Keratinocyte (primary cell): ENCODE measurements around the gene TOX3. TPM values are rescaled to one million over a fixed set of nuclear protein-coding genes. Genes with fewer than 3 reads are reported as not detected.

ENCODE experiments used
- DNase-seq: peaks from one replicate; pipeline ENCODE4 v3.0.0-alpha.2; 2011; ENCODE audit warnings: low read depth, missing footprints, low spot score
- FAIRE-seq: peaks from 2 replicates; lab custom pipeline; 2011; peaks lifted over from hg19 to GRCh38; lab: Jason Lieb, UNC
- H2AFZ ChIP-seq: 2 replicates; pipeline ENCODE4 v1.6.0; 2012; ENCODE audit warnings: low read length, control low read depth, inconsistent platforms; ENCODE audit not compliant: control insufficient read depth
- H3K27ac ChIP-seq: 2 replicates; pipeline ENCODE4 v1.5.1; 2011; ENCODE audit warnings: low read length; ENCODE audit not compliant: control insufficient read depth, insufficient read depth
- H3K27me3 ChIP-seq: 3 replicates; pipeline ENCODE4 v1.6.0; 2011; ENCODE audit warnings: low read length; ENCODE audit not compliant: control insufficient read depth, insufficient read depth; ENCODE audit errors: extremely low read depth
- H3K36me3 ChIP-seq, 2 experiments: 2 replicates in 1 of 2; 3 replicates in 1 of 2; pipeline ENCODE4 v1.5.1; 2011; ENCODE audit warnings: low read length in 2 of 2, mild to moderate bottlenecking in 1 of 2; ENCODE audit not compliant: control insufficient read depth in 2 of 2, insufficient read depth in 2 of 2; ENCODE audit errors: extremely low read depth in 1 of 2
- H3K4me1 ChIP-seq: 3 replicates; pipeline ENCODE4 v1.5.1; 2011; ENCODE audit warnings: low read length; ENCODE audit not compliant: control insufficient read depth, insufficient read depth; ENCODE audit errors: extremely low read depth
- H3K4me2 ChIP-seq: 3 replicates; pipeline ENCODE4 v1.6.0; 2011; ENCODE audit warnings: low read depth, low read length; ENCODE audit not compliant: control insufficient read depth, insufficient read depth; ENCODE audit errors: extremely low read depth
- H3K4me3 ChIP-seq, 3 experiments: fragments of 200-600 bp in 1 of 3; sonication (generic) in 1 of 3; 2 replicates in 2 of 3; 3 replicates in 1 of 3; pipeline ENCODE4 v1.5.1; 2011 to 2016; ENCODE audit warnings: low read length in 3 of 3, mild to moderate bottlenecking in 3 of 3, control low read depth in 2 of 3, inconsistent platforms in 1 of 3, low read depth in 1 of 3, mixed read lengths in 1 of 3, mixed run types in 1 of 3, moderate library complexity in 1 of 3; ENCODE audit not compliant: control insufficient read depth in 2 of 3, insufficient read depth in 2 of 3; ENCODE audit errors: extremely low read depth in 1 of 3
- H3K79me2 ChIP-seq: 2 replicates; pipeline ENCODE4 v1.6.0; 2012; ENCODE audit warnings: low read length; ENCODE audit not compliant: control insufficient read depth, insufficient read depth
- H3K9ac ChIP-seq: 3 replicates; pipeline ENCODE4 v1.6.0; 2011; ENCODE audit warnings: low read length; ENCODE audit not compliant: control insufficient read depth, insufficient read depth; ENCODE audit errors: extremely low read depth
- H3K9me1 ChIP-seq: 3 replicates; pipeline ENCODE4 v1.6.0; 2011; ENCODE audit warnings: low read length; ENCODE audit not compliant: control insufficient read depth, insufficient read depth; ENCODE audit errors: extremely low read depth
- H3K9me3 ChIP-seq: 2 replicates; pipeline ENCODE4 v1.5.1; 2012; ENCODE audit warnings: low read depth, low read length; ENCODE audit not compliant: control insufficient read depth
- H4K20me1 ChIP-seq: 3 replicates; pipeline ENCODE4 v1.6.0; 2011; ENCODE audit warnings: low read length; ENCODE audit not compliant: control insufficient read depth, insufficient read depth; ENCODE audit errors: extremely low read depth
- EZH2 ChIP-seq: IDR thresholded peaks from one replicate; pipeline ENCODE4 v1.6.1; 2012; ENCODE audit warnings: inconsistent platforms, mild to moderate bottlenecking, low read length, moderate library complexity
- dilution Hi-C: fragments of 300-500 bp; cut with MboI; formaldehyde crosslinking; loops from one replicate; pipeline ENCODE4 v1.7.0; 2020; ENCODE audit warnings: low sequenced_read_pairs; ENCODE audit not compliant: extremely low pct_ligation_motif_present
- polyA plus RNA-seq, 5 experiments: library from polyadenylated mRNA; depleted of rRNA in 3 of 5; stranded (reverse) in 3 of 5; stranded (forward) in 1 of 5; unstranded in 1 of 5; fragments of >200 nt; gene quantifications; 1 replicate in 1 of 5; 2 replicates in 3 of 5; 3 replicates in 1 of 5; pipeline versions ENCODE4 v1.2.1 to v1.2.3, GENCODE V29; 2011 to 2012; ENCODE audit warnings: missing spikeins in 2 of 5, low read depth in 1 of 5, low replicate concordance in 1 of 5
- TF ChIP-seq, protein P1 (sequence below), 3 experiments: IDR thresholded peaks in 1 of 3; conservative IDR thresholded peaks in 1 of 3; optimal IDR thresholded peaks in 1 of 3; 2 replicates in 2 of 3; 3 replicates in 1 of 3; pipeline versions ENCODE3 to v1.5.1; 2011; ENCODE audit warnings: low read length in 3 of 3, mild to moderate bottlenecking in 3 of 3, moderate library complexity in 2 of 3, control low read depth in 1 of 3, inconsistent platforms in 1 of 3; ENCODE audit not compliant: insufficient read depth in 2 of 3; ENCODE audit errors: extremely low read depth in 1 of 3

TOX3 gene
- polyA plus RNA-seq, 1 donor (not counting 4 experiments of a cell fraction or from before 2014, with no cell fraction given) = not detected

DNA sequence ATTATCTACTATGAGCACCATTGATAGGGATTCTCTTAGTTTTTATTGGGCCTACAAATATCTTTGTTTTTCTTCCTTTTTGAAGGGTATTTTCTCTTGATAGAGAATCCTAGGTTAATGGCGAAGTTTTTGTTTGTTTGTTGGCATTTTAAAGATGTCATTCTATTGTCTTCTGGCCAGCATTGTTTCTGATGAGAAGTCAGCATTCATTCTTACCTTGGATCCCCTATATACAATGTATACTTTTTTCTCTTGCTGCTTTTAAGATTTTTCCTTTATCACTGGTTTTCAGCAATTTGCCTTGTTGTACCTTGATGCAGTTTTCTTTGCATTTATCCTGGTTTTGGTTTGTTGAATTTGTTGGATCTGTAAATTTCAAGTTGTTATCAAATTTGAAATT is 130.1 kb downstream of the TOX3 start:
- H3K4me1 ChIP-seq = no peaks in the 10 kb centered on the region
- no peak overlapping the region for H3K4me3 ChIP-seq
- no peak for TF ChIP-seq EZH2
- TF ChIP-seq, protein P1, sequence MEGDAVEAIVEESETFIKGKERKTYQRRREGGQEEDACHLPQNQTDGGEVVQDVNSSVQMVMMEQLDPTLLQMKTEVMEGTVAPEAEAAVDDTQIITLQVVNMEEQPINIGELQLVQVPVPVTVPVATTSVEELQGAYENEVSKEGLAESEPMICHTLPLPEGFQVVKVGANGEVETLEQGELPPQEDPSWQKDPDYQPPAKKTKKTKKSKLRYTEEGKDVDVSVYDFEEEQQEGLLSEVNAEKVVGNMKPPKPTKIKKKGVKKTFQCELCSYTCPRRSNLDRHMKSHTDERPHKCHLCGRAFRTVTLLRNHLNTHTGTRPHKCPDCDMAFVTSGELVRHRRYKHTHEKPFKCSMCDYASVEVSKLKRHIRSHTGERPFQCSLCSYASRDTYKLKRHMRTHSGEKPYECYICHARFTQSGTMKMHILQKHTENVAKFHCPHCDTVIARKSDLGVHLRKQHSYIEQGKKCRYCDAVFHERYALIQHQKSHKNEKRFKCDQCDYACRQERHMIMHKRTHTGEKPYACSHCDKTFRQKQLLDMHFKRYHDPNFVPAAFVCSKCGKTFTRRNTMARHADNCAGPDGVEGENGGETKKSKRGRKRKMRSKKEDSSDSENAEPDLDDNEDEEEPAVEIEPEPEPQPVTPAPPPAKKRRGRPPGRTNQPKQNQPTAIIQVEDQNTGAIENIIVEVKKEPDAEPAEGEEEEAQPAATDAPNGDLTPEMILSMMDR (optimal IDR thresholded peaks at IDR 0.05 in 1 of 3, IDR thresholded peaks at IDR 0.05 in 1 of 3, conservative IDR thresholded peaks at IDR 0.05 in 1 of 3; ENCODE audit: extremely low read depth in 1 of 3, insufficient read depth in 2 of 3, low read length in 3 of 3) = no peak
- H3K9me3 ChIP-seq = no peaks in the 10 kb centered on the region
- DNase-seq = no peak
- H3K79me2 ChIP-seq = no peaks in the 10 kb centered on the region
- H3K27ac ChIP-seq = no peak overlapping the region
- H3K9me1 ChIP-seq = no peaks in the 10 kb centered on the region
- no peak overlapping the region for H3K9ac ChIP-seq
- dilution Hi-C loops = no loop called here
- no peaks in the 10 kb centered on the region for H3K27me3 ChIP-seq
- H3K4me2 ChIP-seq = no peak overlapping the region
- no peak for FAIRE-seq
- no peaks in the 10 kb centered on the region for H3K36me3 ChIP-seq
- H2AFZ ChIP-seq = no peak overlapping the region
- no peaks in the 10 kb centered on the region for H4K20me1 ChIP-seq

DNA sequence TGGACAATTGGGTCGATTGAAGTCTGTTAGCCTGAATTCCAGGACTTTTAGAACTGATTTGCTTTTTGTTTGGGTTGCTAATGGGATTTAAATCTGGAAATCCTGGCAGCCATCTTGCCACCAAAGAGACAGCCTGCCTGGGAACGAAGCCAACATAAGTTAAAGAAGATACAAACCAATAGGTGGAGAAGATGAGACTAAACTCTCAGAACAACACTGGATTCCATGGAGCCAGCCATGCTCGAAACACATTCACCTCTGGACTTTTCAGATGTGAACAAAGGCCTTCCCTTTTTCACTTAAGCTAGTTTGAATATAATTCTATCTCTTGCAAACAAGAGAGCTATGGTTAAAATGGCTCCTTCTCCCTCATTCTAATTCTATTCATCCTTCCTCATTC is 135.9 kb downstream of the TOX3 start:
- FAIRE-seq (no peak), DNase-seq (no peak)
- H3K9me1 ChIP-seq = no peaks in the 10 kb centered on the region
- no peak overlapping the region for H2AFZ ChIP-seq
- no peaks in the 10 kb centered on the region for H3K79me2 ChIP-seq
- H3K27me3 ChIP-seq = no peaks in the 10 kb centered on the region
- H4K20me1 ChIP-seq = no peaks in the 10 kb centered on the region
- no peaks in the 10 kb centered on the region for H3K9me3 ChIP-seq
- H3K4me2 ChIP-seq = no peak overlapping the region
- no peak overlapping the region for H3K27ac ChIP-seq
- TF ChIP-seq EZH2 = no peak
- TF ChIP-seq, protein P1 (optimal IDR thresholded peaks at IDR 0.05 in 1 of 3, IDR thresholded peaks at IDR 0.05 in 1 of 3, conservative IDR thresholded peaks at IDR 0.05 in 1 of 3; ENCODE audit: extremely low read depth in 1 of 3, insufficient read depth in 2 of 3, low read length in 3 of 3) = no peak
- no peak overlapping the region for H3K4me3 ChIP-seq
- H3K36me3 ChIP-seq = no peaks in the 10 kb centered on the region
- dilution Hi-C loops = no loop called here
- no peak overlapping the region for H3K9ac ChIP-seq
- peaks cover 9% of the 10 kb centered on the region for H3K4me1 ChIP-seq
